K562 (cell line): ENCODE results near the gene ABCA3.

Experiments
- BCOR ChIP-seq: fragments of 450-650 bp; IDR thresholded peaks from 2 replicates; pipeline ENCODE4 v1.6.1; 2016
- CBX1 ChIP-seq: sonication (generic); IDR thresholded peaks from 2 replicates; pipeline ENCODE4 v1.6.1; 2016; ENCODE audit warnings: antibody characterized with exemption, low read depth, mild to moderate bottlenecking
- SP1 ChIP-seq: sonication (generic); formaldehyde crosslinking; IDR thresholded peaks from 2 replicates; pipeline ENCODE4 v1.8.1; 2022; ENCODE audit warnings: mild to moderate bottlenecking, missing genetic modification reagents
- ZNF274 ChIP-seq: IDR thresholded peaks from 2 replicates; pipeline ENCODE4 v1.6.1; 2011; ENCODE audit warnings: low read depth, mild to moderate bottlenecking, low read length, moderate library complexity, borderline replicate concordance
- TF ChIP-seq, protein P1 (sequence below), 2 experiments: IDR thresholded peaks; 2 replicates each; pipeline ENCODE4 v1.6.1; 2011; ENCODE audit warnings: borderline replicate concordance in 1 of 2, control low read depth in 1 of 2, low read depth in 1 of 2, low read length in 1 of 2, mild to moderate bottlenecking in 1 of 2, mixed read lengths in 1 of 2, moderate library complexity in 1 of 2; ENCODE audit not compliant: insufficient read depth in 1 of 2, insufficient read length in 1 of 2, poor library complexity in 1 of 2, severe bottlenecking in 1 of 2; ENCODE audit errors: extremely low read depth in 1 of 2

DNA sequence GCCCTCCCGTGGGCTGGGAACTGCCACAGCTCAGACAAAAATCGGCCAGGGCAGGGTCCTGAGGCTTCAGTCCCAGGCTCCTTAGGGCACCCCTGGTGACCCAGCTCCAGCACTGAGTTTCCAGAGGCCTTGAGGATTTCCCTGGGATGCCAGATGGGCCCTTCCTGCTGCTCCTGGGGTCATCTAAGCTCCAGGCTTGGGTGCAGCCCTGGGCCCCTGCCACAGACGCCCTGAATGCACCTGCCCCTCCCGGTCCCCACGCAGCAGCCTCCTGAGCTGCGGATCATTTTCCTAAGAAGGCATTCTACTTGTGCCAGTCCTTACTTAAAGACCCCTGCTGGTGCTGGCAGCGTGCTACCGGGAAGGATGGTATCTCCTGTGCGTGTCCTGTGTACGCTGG, 66.6 kb downstream of the ABCA3 start:
- TF ChIP-seq BCOR = no peak
- no peak for TF ChIP-seq SP1 (CRISPR knock-in tag)
- no peak for TF ChIP-seq ZNF274
- TF ChIP-seq CBX1 = no peak
- TF ChIP-seq, protein P1, sequence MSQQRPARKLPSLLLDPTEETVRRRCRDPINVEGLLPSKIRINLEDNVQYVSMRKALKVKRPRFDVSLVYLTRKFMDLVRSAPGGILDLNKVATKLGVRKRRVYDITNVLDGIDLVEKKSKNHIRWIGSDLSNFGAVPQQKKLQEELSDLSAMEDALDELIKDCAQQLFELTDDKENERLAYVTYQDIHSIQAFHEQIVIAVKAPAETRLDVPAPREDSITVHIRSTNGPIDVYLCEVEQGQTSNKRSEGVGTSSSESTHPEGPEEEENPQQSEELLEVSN (IDR thresholded peaks at IDR 0.05; ENCODE audit: borderline replicate concordance in 1 of 2, extremely low read depth in 1 of 2, insufficient read depth in 1 of 2, insufficient read length in 1 of 2, low read depth in 1 of 2, low read length in 1 of 2, poor library complexity in 1 of 2, severe bottlenecking in 1 of 2) = no peak
